GM23338 (cell line): ENCODE results near the gene VWC2. TPM values are rescaled to one million over a fixed set of nuclear protein-coding genes. Genes with fewer than 3 reads are reported as not detected.
A peak's percentile ranks its signal among the peaks of the same experiment; 100 is the strongest.

Source experiments
- ATAC-seq: fragments of 200-7000 bp; cut with Tn5 transposase; 3 replicates; pipeline ENCODE4 v1.9.1; 2020
- DNase-seq: peaks from one replicate; pipeline ENCODE4 v3.0.0-alpha.2; 2015; ENCODE audit warnings: low spot score
- H2AFZ ChIP-seq: fragments of 200-600 bp; sonication (generic); 2 replicates; pipeline ENCODE4 v1.8.0; 2016; ENCODE audit warnings: antibody characterized with exemption, mild to moderate bottlenecking, moderate library complexity
- H3F3A ChIP-seq: fragments of 200-600 bp; sonication (generic); replicated peaks from 2 replicates; pipeline ENCODE4 v1.8.0; 2017; ENCODE audit warnings: antibody characterized with exemption, mixed run types, low read depth
- H3K27ac ChIP-seq: fragments of 200-600 bp; sonication (generic); 2 replicates; pipeline ENCODE4 v1.6.1; 2016; ENCODE audit warnings: low read depth
- H3K27me3 ChIP-seq: fragments of 200-600 bp; sonication (generic); 2 replicates; pipeline ENCODE4 v1.8.0; 2016; ENCODE audit warnings: mild to moderate bottlenecking, mixed run types, moderate library complexity; ENCODE audit not compliant: insufficient read depth
- H3K36me3 ChIP-seq: fragments of 200-600 bp; sonication (generic); 2 replicates; pipeline ENCODE4 v1.8.0; 2016; ENCODE audit warnings: mild to moderate bottlenecking; ENCODE audit not compliant: insufficient read depth
- H3K4me1 ChIP-seq: fragments of 200-600 bp; sonication (generic); 2 replicates; pipeline ENCODE4 v1.8.0; 2016; ENCODE audit warnings: mild to moderate bottlenecking, moderate library complexity; ENCODE audit not compliant: insufficient read depth
- H3K4me2 ChIP-seq: fragments of 200-600 bp; sonication (generic); 2 replicates; pipeline ENCODE4 v1.7.1; 2017; ENCODE audit warnings: mixed run types
- H3K4me3 ChIP-seq: fragments of 200-600 bp; sonication (generic); 2 replicates; pipeline ENCODE4 v1.6.1; 2016; ENCODE audit warnings: mixed run types
- H3K79me2 ChIP-seq: fragments of 200-600 bp; sonication (generic); replicated peaks from 2 replicates; pipeline ENCODE4 v1.8.0; 2017; ENCODE audit warnings: mild to moderate bottlenecking; ENCODE audit not compliant: insufficient read depth
- H3K9me2 ChIP-seq: fragments of 200-600 bp; sonication (generic); 2 replicates; pipeline ENCODE4 v1.8.0; 2017; ENCODE audit not compliant: insufficient read depth
- H4K20me1 ChIP-seq: fragments of 200-600 bp; sonication (generic); replicated peaks from 2 replicates; pipeline ENCODE4 v1.8.0; 2017; ENCODE audit warnings: mild to moderate bottlenecking; ENCODE audit not compliant: insufficient read depth
- H3K27ac Mint-ChIP-seq: 2 replicates; pipeline ENCODE4 v1.8.0; 2020; ENCODE audit warnings: inconsistent platforms, mild to moderate bottlenecking, moderate library complexity, mixed read lengths
- H3K27me3 Mint-ChIP-seq: 3 replicates; pipeline ENCODE4 v1.8.0; 2022; ENCODE audit warnings: low read depth, mild to moderate bottlenecking, moderate library complexity, mixed read lengths, inconsistent platforms; ENCODE audit not compliant: insufficient read depth, poor library complexity
- H3K36me3 Mint-ChIP-seq: 3 replicates; pipeline ENCODE4 v1.8.0; 2021; ENCODE audit warnings: low read depth, mild to moderate bottlenecking, inconsistent platforms, moderate library complexity, mixed read lengths
- H3K4me1 Mint-ChIP-seq: 3 replicates; pipeline ENCODE4 v1.8.0; 2020; ENCODE audit warnings: mild to moderate bottlenecking, inconsistent platforms, mixed read lengths
- H3K4me3 Mint-ChIP-seq: 3 replicates; pipeline ENCODE4 v1.8.0; 2021; ENCODE audit warnings: moderate library complexity, mild to moderate bottlenecking, inconsistent platforms, mixed read lengths
- H3K9me3 Mint-ChIP-seq: 3 replicates; pipeline ENCODE4 v1.8.0; 2020; ENCODE audit warnings: moderate library complexity, mild to moderate bottlenecking, inconsistent platforms, mixed read lengths
- CREB1 ChIP-seq: fragments of 250-450 bp; sonication (Bioruptor Pico); IDR thresholded peaks from 2 replicates; pipeline ENCODE4 v1.5.0; 2020; ENCODE audit warnings: low read depth, mild to moderate bottlenecking, moderate library complexity
- EZH2 ChIP-seq: fragments of 200-600 bp; sonication (generic); IDR thresholded peaks from one replicate; pipeline ENCODE4 v1.8.0; 2017; ENCODE audit warnings: antibody characterized with exemption, mild to moderate bottlenecking, low read depth; ENCODE audit not compliant: unreplicated experiment
- JUNB ChIP-seq: IDR thresholded peaks from one replicate; pipeline ENCODE4 v1.6.1; 2016; ENCODE audit warnings: antibody characterized with exemption; ENCODE audit not compliant: unreplicated experiment
- NANOG ChIP-seq: IDR thresholded peaks from 2 replicates; pipeline ENCODE4 v1.6.1; 2016; ENCODE audit warnings: antibody characterized with exemption, borderline replicate concordance
- POLR2AphosphoS5 ChIP-seq: IDR thresholded peaks from 2 replicates; pipeline ENCODE4 v1.6.1; 2016; ENCODE audit warnings: antibody characterized with exemption, low read depth
- STAT1 ChIP-seq: IDR thresholded peaks from one replicate; pipeline ENCODE4 v1.6.1; 2016; ENCODE audit warnings: antibody characterized with exemption; ENCODE audit not compliant: unreplicated experiment
- ZNF114 ChIP-seq: fragments of 250-450 bp; sonication (Bioruptor Pico); IDR thresholded peaks from 2 replicates; pipeline ENCODE4 v1.5.0; 2020; ENCODE audit warnings: mild to moderate bottlenecking, moderate library complexity
- ZNF331 ChIP-seq: fragments of 250-450 bp; sonication (Bioruptor Pico); IDR thresholded peaks from 2 replicates; pipeline ENCODE4 v1.5.0; 2020; ENCODE audit warnings: low read depth, mild to moderate bottlenecking, moderate library complexity
- polyA plus RNA-seq: library from polyadenylated mRNA; unstranded; fragments of >200 nt; fragmentation: Nextera tagmentation; extraction: Ambion mirVana; gene quantifications from 2 replicates; pipeline ENCODE4 v1.2.1, GENCODE V29; 2016
- total RNA-seq: library from RNA; depleted of rRNA; stranded (reverse); fragments of >200 nt; shearing (Covaris generic); gene quantifications from 2 replicates; pipeline ENCODE4 v1.2.3, GENCODE V29; 2014
- TF ChIP-seq, protein P1 (sequence below): IDR thresholded peaks from one replicate; pipeline ENCODE4 v1.6.1; 2018; ENCODE audit warnings: antibody characterized with exemption; ENCODE audit not compliant: unreplicated experiment
- TF ChIP-seq, protein P2 (sequence below), 2 experiments: fragments of 200-600 bp in 1 of 2; sonication (generic) in 1 of 2; conservative IDR thresholded peaks; 2 replicates each; pipeline versions ENCODE4 v1.5.1 to v1.6.1; 2016 to 2017; ENCODE audit warnings: antibody characterized with exemption in 2 of 2, low read depth in 2 of 2, mild to moderate bottlenecking in 2 of 2, moderate library complexity in 1 of 2
- TF ChIP-seq, protein P3 (sequence below): IDR thresholded peaks from 2 replicates; pipeline ENCODE4 v1.6.1; 2016; ENCODE audit warnings: antibody characterized with exemption
- TF ChIP-seq, protein P4 (sequence below): fragments of 250-450 bp; sonication (Bioruptor Pico); IDR thresholded peaks from 2 replicates; pipeline ENCODE4 v1.5.0; 2020; ENCODE audit warnings: mild to moderate bottlenecking, moderate library complexity

Gene VWC2
- total and polyA plus RNA-seq, 2 experiments from 2014 or later = 0.15 to 0.45 TPM

DNA sequence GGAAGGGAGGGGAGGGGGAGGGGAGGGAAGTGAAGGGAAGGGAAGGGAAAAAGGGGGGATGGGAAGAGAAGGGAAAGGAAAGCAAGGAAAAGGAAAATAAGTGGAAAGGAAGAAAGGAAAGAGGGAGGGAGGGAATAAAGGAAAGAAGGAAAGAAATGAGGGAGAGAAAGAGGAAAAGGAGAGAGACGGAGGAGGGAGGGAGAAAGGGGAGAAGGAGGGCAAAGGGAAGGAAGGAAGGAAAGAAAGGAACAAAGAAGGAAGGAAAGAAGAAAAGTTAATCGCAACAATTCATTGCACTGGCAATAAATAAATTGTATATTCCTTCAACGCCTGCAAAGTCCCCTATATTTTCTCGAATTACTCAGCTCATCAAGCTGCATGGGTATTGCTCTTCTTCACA lies 2.6 kb upstream of the VWC2 start (continued):
- TF ChIP-seq, protein P1, sequence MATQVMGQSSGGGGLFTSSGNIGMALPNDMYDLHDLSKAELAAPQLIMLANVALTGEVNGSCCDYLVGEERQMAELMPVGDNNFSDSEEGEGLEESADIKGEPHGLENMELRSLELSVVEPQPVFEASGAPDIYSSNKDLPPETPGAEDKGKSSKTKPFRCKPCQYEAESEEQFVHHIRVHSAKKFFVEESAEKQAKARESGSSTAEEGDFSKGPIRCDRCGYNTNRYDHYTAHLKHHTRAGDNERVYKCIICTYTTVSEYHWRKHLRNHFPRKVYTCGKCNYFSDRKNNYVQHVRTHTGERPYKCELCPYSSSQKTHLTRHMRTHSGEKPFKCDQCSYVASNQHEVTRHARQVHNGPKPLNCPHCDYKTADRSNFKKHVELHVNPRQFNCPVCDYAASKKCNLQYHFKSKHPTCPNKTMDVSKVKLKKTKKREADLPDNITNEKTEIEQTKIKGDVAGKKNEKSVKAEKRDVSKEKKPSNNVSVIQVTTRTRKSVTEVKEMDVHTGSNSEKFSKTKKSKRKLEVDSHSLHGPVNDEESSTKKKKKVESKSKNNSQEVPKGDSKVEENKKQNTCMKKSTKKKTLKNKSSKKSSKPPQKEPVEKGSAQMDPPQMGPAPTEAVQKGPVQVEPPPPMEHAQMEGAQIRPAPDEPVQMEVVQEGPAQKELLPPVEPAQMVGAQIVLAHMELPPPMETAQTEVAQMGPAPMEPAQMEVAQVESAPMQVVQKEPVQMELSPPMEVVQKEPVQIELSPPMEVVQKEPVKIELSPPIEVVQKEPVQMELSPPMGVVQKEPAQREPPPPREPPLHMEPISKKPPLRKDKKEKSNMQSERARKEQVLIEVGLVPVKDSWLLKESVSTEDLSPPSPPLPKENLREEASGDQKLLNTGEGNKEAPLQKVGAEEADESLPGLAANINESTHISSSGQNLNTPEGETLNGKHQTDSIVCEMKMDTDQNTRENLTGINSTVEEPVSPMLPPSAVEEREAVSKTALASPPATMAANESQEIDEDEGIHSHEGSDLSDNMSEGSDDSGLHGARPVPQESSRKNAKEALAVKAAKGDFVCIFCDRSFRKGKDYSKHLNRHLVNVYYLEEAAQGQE = no peak
- TF ChIP-seq STAT1 = no peak
- TF ChIP-seq ZNF114 (CRISPR knock-in tag) = no peak
- TF ChIP-seq CREB1 (CRISPR knock-in tag) = no peak
- no peak for TF ChIP-seq POLR2AphosphoS5
- TF ChIP-seq NANOG = no peak
- TF ChIP-seq, protein P2, sequence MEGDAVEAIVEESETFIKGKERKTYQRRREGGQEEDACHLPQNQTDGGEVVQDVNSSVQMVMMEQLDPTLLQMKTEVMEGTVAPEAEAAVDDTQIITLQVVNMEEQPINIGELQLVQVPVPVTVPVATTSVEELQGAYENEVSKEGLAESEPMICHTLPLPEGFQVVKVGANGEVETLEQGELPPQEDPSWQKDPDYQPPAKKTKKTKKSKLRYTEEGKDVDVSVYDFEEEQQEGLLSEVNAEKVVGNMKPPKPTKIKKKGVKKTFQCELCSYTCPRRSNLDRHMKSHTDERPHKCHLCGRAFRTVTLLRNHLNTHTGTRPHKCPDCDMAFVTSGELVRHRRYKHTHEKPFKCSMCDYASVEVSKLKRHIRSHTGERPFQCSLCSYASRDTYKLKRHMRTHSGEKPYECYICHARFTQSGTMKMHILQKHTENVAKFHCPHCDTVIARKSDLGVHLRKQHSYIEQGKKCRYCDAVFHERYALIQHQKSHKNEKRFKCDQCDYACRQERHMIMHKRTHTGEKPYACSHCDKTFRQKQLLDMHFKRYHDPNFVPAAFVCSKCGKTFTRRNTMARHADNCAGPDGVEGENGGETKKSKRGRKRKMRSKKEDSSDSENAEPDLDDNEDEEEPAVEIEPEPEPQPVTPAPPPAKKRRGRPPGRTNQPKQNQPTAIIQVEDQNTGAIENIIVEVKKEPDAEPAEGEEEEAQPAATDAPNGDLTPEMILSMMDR (conservative IDR thresholded peaks at IDR 0.05; ENCODE audit: low read depth in 2 of 2) = no peak
- TF ChIP-seq JUNB = no peak
- no peak for TF ChIP-seq ZNF331 (CRISPR knock-in tag)
- TF ChIP-seq, protein P3, sequence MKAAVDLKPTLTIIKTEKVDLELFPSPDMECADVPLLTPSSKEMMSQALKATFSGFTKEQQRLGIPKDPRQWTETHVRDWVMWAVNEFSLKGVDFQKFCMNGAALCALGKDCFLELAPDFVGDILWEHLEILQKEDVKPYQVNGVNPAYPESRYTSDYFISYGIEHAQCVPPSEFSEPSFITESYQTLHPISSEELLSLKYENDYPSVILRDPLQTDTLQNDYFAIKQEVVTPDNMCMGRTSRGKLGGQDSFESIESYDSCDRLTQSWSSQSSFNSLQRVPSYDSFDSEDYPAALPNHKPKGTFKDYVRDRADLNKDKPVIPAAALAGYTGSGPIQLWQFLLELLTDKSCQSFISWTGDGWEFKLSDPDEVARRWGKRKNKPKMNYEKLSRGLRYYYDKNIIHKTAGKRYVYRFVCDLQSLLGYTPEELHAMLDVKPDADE = no peak
- no peak for TF ChIP-seq EZH2

DNA sequence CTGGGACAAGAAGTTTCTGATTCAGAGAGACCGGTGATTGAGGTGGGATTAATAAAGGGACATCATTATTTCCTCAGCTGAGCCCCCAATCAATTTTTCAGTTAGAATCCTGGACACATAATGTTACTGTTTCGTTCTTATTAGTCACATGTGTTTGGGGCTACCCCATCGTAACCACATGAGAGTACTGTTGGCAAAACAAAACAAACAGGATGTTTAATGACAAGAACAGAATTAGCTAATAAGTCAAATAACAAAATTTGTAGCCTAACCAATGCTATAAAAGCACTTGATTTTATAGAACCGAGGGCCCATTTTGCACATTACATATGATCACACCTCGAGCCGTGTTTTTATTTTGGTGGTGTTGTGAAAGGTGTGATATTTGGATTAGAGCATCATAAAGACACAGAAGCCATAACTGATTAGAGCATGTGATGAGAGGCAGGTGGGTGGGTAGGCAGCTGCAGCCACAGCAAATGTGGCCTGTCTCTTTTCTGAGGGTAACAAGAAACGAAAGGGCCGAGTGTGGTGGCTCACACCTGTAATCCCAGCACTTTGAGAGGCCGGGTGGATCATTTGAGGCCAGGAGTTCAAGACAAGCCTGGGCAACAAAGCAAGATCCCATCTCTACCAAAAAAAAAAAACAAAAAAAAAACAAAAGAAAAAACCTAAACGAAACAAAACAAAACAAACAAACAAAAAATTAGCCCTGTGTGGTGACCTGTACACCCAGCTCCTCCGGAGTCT lies 1.8 kb upstream of the VWC2 start:
- H3K4me3 ChIP-seq = no peak overlapping the region; the same call in 1 of the 2 replicates
- no peaks in the 10 kb centered on the region for H3K79me2 ChIP-seq
- peaks cover 7% of the 10 kb centered on the region for H3K4me1 ChIP-seq
- no peak overlapping the region for H2AFZ ChIP-seq
- H3K4me1 Mint-ChIP-seq = peaks cover 24% of the 10 kb centered on the region
- H4K20me1 ChIP-seq = no peaks in the 10 kb centered on the region
- peaks cover 47% of the 10 kb centered on the region for H3K27me3 Mint-ChIP-seq
- DNase-seq = no peak
- peak overlapping the region; percentile 33; the same call in 2 of the 3 replicates for H3K4me3 Mint-ChIP-seq
- no peak for ATAC-seq
- peaks cover 2% of the 10 kb centered on the region; the same call in 1 of the 3 replicates for H3K9me3 Mint-ChIP-seq
- no peaks in the 10 kb centered on the region; the same call in 1 of the 2 replicates for H3F3A ChIP-seq
- no peak overlapping the region for H3K27ac ChIP-seq
- H3K9me2 ChIP-seq = no peaks in the 10 kb centered on the region
- peaks cover 68% of the 10 kb centered on the region for H3K27me3 ChIP-seq
- H3K27ac Mint-ChIP-seq = no peak overlapping the region
- H3K36me3 Mint-ChIP-seq = peaks cover 5% of the 10 kb centered on the region; the same call in 1 of the 3 replicates
- no peaks in the 10 kb centered on the region for H3K36me3 ChIP-seq
- peak overlapping the region; percentile 84; the same call in 1 of the 2 replicates for H3K4me2 ChIP-seq
- no peak for TF ChIP-seq ZNF331 (CRISPR knock-in tag)
- TF ChIP-seq, protein P4, sequence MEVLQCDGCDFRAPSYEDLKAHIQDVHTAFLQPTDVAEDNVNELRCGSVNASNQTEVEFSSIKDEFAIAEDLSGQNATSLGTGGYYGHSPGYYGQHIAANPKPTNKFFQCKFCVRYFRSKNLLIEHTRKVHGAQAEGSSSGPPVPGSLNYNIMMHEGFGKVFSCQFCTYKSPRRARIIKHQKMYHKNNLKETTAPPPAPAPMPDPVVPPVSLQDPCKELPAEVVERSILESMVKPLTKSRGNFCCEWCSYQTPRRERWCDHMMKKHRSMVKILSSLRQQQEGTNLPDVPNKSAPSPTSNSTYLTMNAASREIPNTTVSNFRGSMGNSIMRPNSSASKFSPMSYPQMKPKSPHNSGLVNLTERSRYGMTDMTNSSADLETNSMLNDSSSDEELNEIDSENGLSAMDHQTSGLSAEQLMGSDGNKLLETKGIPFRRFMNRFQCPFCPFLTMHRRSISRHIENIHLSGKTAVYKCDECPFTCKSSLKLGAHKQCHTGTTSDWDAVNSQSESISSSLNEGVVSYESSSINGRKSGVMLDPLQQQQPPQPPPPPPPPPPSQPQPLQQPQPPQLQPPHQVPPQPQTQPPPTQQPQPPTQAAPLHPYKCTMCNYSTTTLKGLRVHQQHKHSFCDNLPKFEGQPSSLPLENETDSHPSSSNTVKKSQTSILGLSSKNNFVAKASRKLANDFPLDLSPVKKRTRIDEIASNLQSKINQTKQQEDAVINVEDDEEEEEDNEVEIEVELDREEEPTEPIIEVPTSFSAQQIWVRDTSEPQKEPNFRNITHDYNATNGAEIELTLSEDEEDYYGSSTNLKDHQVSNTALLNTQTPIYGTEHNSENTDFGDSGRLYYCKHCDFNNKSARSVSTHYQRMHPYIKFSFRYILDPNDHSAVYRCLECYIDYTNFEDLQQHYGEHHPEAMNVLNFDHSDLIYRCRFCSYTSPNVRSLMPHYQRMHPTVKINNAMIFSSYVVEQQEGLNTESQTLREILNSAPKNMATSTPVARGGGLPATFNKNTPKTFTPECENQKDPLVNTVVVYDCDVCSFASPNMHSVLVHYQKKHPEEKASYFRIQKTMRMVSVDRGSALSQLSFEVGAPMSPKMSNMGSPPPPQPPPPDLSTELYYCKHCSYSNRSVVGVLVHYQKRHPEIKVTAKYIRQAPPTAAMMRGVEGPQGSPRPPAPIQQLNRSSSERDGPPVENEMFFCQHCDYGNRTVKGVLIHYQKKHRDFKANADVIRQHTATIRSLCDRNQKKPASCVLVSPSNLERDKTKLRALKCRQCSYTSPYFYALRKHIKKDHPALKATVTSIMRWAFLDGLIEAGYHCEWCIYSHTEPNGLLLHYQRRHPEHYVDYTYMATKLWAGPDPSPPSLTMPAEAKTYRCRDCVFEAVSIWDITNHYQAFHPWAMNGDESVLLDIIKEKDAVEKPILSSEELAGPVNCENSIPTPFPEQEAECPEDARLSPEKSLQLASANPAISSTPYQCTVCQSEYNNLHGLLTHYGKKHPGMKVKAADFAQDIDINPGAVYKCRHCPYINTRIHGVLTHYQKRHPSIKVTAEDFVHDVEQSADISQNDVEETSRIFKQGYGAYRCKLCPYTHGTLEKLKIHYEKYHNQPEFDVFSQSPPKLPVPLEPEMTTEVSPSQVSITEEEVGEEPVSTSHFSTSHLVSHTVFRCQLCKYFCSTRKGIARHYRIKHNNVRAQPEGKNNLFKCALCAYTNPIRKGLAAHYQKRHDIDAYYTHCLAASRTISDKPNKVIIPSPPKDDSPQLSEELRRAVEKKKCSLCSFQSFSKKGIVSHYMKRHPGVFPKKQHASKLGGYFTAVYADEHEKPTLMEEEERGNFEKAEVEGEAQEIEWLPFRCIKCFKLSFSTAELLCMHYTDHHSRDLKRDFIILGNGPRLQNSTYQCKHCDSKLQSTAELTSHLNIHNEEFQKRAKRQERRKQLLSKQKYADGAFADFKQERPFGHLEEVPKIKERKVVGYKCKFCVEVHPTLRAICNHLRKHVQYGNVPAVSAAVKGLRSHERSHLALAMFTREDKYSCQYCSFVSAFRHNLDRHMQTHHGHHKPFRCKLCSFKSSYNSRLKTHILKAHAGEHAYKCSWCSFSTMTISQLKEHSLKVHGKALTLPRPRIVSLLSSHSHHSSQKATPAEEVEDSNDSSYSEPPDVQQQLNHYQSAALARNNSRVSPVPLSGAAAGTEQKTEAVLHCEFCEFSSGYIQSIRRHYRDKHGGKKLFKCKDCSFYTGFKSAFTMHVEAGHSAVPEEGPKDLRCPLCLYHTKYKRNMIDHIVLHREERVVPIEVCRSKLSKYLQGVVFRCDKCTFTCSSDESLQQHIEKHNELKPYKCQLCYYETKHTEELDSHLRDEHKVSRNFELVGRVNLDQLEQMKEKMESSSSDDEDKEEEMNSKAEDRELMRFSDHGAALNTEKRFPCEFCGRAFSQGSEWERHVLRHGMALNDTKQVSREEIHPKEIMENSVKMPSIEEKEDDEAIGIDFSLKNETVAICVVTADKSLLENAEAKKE (CRISPR knock-in tag) = no peak
